Measurements from ENCODE around the gene SAMD14. TPM values are rescaled to one million over a fixed set of nuclear protein-coding genes. Genes with fewer than 3 reads are reported as not detected.

Gene SAMD14
- total RNA-seq, 6 donors from 2014 or later, result 0.49 to 16.8 (median 5.6) TPM

GRCh38 chr17:50171371-50172071 is 41.6 kb upstream of the SAMD14 start:
- Histone ChIP-seq H3K4me1 (peaks cover 0 to 11% (median 0%) of the 10 kb centered on the region in 4 donors), H3K36me3 (no peaks in the 10 kb centered on the region), H3K27me3 (no peaks in the 10 kb centered on the region), H3K27ac (no peak overlapping the region), H3K4me3 (no peak overlapping the region), H3K9me3 (no peaks in the 10 kb centered on the region)
- 89 to 93% methylated on average over 9 to 17 of the region's 17 CpGs for WGBS, 2 donors
- DNase-seq, result peak in 1 of 2 donors; percentile 53
- ATAC-seq (ENCODE audit: low FRiP score in 2 of 2), result no peak
- TF ChIP-seq CTCF (IDR thresholded peaks at IDR 0.05) (no peak), POLR2AphosphoS5 (IDR thresholded peaks at IDR 0.05) (no peak), POLR2A (IDR thresholded peaks at IDR 0.05) (no peak), EP300 (IDR thresholded peaks at IDR 0.05) (no peak)

DNA sequence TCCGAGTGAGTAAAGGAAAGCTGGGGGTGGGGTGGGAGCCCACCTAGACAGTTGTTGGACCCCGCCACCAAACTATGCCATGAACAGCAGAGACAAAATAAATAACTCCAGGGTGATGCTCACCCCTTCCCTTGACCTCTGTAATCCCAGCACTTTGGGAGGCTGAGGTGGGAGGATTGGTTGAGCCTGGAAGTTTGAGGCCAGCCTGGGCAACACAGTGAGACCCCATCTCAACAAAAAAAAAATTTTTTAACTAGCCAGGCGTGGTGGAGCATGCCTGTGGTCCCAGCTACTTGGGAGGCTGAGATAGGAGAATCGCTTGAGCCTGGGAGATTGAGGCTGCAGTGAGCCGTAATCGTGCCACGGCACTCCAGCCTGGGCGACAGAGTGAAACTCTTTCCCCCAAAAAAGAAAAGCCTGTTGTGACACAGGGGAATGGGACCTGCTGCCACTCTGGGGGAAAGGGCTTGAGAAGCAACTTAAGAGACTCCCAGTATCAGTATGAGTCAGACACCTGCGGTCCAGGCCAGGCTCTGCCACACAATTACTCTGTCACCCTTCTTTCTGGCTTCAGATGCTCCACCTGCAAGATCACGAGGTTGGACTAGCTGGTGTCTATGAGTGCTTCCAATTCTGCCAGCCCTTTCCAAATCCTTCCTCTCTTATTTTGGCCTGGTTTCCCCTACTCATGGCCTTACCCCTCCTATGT is 40.9 kb upstream of the SAMD14 start:
- H3K4me3 ChIP-seq, result no peak overlapping the region
- H3K36me3 ChIP-seq, result no peaks in the 10 kb centered on the region
- TF ChIP-seq EP300 (IDR thresholded peaks at IDR 0.05), result no peak
- TF ChIP-seq POLR2A (IDR thresholded peaks at IDR 0.05), result no peak
- no peak for TF ChIP-seq CTCF (IDR thresholded peaks at IDR 0.05)
- no peak for TF ChIP-seq POLR2AphosphoS5 (IDR thresholded peaks at IDR 0.05)
- H3K9me3 ChIP-seq, result no peaks in the 10 kb centered on the region
- DNase-seq (no peak), ATAC-seq (ENCODE audit: low FRiP score in 2 of 2) (no peak)
- H3K27ac ChIP-seq, result no peak overlapping the region
- H3K27me3 ChIP-seq, result no peaks in the 10 kb centered on the region
- peaks cover 0 to 11% (median 0%) of the 10 kb centered on the region in 4 donors for H3K4me1 ChIP-seq
- WGBS, 2 donors, result 83 to 95% methylated on average over 10 of the region's 10 CpGs

- Histone ChIP-seq H3K36me3 (no peaks in the 10 kb centered on the region), H3K27ac (no peak overlapping the region), H3K9me3 (no peaks in the 10 kb centered on the region), H3K4me3 (no peak overlapping the region), H3K4me1 (peaks cover 0 to 11% (median 0%) of the 10 kb centered on the region in 4 donors), H3K27me3 (no peaks in the 10 kb centered on the region)
- 80 to 96% methylated on average over 1 to 9 of the region's 9 CpGs for WGBS, 2 donors
- DNase-seq, result no peak
- TF ChIP-seq POLR2A (IDR thresholded peaks at IDR 0.05), result no peak
- TF ChIP-seq EP300 (IDR thresholded peaks at IDR 0.05), result no peak
- no peak for TF ChIP-seq POLR2AphosphoS5 (IDR thresholded peaks at IDR 0.05)
- TF ChIP-seq CTCF (IDR thresholded peaks at IDR 0.05), result no peak
- ATAC-seq (ENCODE audit: low FRiP score in 2 of 2), result no peak
These were observed 40.0 kb upstream of the SAMD14 start for GRCh38 chr17:50169881-50170459.

GRCh38 chr17:50169121-50169764 is 39.3 kb upstream of the SAMD14 start:
- 30 to 36% methylated on average over 14 of the region's 14 CpGs for WGBS, 2 donors
- Histone ChIP-seq H3K9me3 (no peaks in the 10 kb centered on the region), H3K36me3 (no peaks in the 10 kb centered on the region), H3K27me3 (no peaks in the 10 kb centered on the region), H3K4me1 (peaks cover 0 to 11% (median 0%) of the 10 kb centered on the region in 4 donors), H3K27ac (no peak overlapping the region), H3K4me3 (no peak overlapping the region)
- DNase-seq, result no peak
- no peak for TF ChIP-seq POLR2AphosphoS5 (IDR thresholded peaks at IDR 0.05)
- TF ChIP-seq CTCF (IDR thresholded peaks at IDR 0.05), result peak; percentile 48 to 90 (median 80)
- no peak for TF ChIP-seq POLR2A (IDR thresholded peaks at IDR 0.05)
- no peak for TF ChIP-seq EP300 (IDR thresholded peaks at IDR 0.05)
- peak; percentile 71 to 79 for ATAC-seq (ENCODE audit: low FRiP score in 2 of 2)

Data from upper lobe of left lung (tissue), 6 donors.